A549 (cell line): Measurements from ENCODE around the gene ARHGAP19. TPM values are rescaled to one million over a fixed set of nuclear protein-coding genes. Genes with fewer than 3 reads are reported as not detected.
A peak's percentile ranks its signal among the peaks of the same experiment; 100 is the strongest.

Source experiments
- ATAC-seq, 2 experiments: fragments of 200-7000 bp in 1 of 2; fragments of >200 bp in 1 of 2; cut with Nextera tagmentation in 1 of 2; cut with Tn5 transposase in 1 of 2; 3 replicates each; pipeline versions ENCODE4 v1.8.0 to v1.9.1; 2018 to 2020; ENCODE audit warnings: mild to moderate bottlenecking in 1 of 2, moderate library complexity in 1 of 2
- CTCF ChIA-PET: fragments of 300-600 bp; sonication (Branson Sonifier 250); formaldehyde crosslinking; extraction: SDS; loops from one replicate; lab custom pipeline; 2021; ENCODE audit warnings: antibody characterized with exemption, inconsistent platforms; lab: Yijun Ruan, JAX
- POLR2A ChIA-PET: fragments of 350-600 bp; formaldehyde crosslinking; extraction: SDS; loops from one replicate; lab custom pipeline; 2021; ENCODE audit warnings: antibody characterized with exemption, inconsistent platforms; lab: Yijun Ruan, JAX
- DNase-seq, 2 experiments: peaks; one replicate each; pipeline versions ENCODE4 v3.0.0 to v3.0.0-alpha.2; 2011 to 2016; ENCODE audit warnings: low read depth in 1 of 2, low spot score in 1 of 2
- FAIRE-seq: peaks from 2 replicates; lab custom pipeline; 2011; peaks lifted over from hg19 to GRCh38; lab: Jason Lieb, UNC
- H3K27ac ChIP-seq, 2 experiments: fragments of >200 bp; sonication (Bioruptor Twin); formaldehyde crosslinking; 3 replicates each; pipeline ENCODE4 v1.5.1; 2016 to 2017
- H3K4me1 ChIP-seq: fragments of >200 bp; sonication (Bioruptor Twin); formaldehyde crosslinking; 3 replicates; pipeline ENCODE4 v1.6.1; 2016
- H3K4me2 ChIP-seq: fragments of >200 bp; sonication (Bioruptor Twin); formaldehyde crosslinking; 3 replicates; pipeline ENCODE4 v1.6.1; 2016
- H3K4me3 ChIP-seq: fragments of >200 bp; sonication (Bioruptor Twin); formaldehyde crosslinking; 3 replicates; pipeline ENCODE4 v1.5.1; 2016
- H3K9me3 ChIP-seq: fragments of >200 bp; sonication (Bioruptor Twin); formaldehyde crosslinking; 3 replicates; pipeline ENCODE4 v1.6.1; 2016
- ATOH8 ChIP-seq: fragments of 250-450 bp; sonication (Bioruptor Pico); IDR thresholded peaks from 2 replicates; pipeline ENCODE4 v1.5.0; 2020; ENCODE audit warnings: low read depth, mild to moderate bottlenecking, moderate library complexity
- BCL3 ChIP-seq: fragments of >200 bp; sonication (Bioruptor Twin); formaldehyde crosslinking; IDR thresholded peaks from 3 replicates; pipeline ENCODE4 v1.6.1; 2016
- BHLHE40 ChIP-seq: IDR thresholded peaks from 2 replicates; pipeline ENCODE4 v1.6.1; 2012; ENCODE audit warnings: low read depth, low read length, inconsistent platforms
- CBX8 ChIP-seq: fragments of 200-600 bp; sonication (generic); IDR thresholded peaks from 2 replicates; pipeline ENCODE4 v1.6.1; 2016
- CHD2 ChIP-seq: fragments of 150-350 bp; IDR thresholded peaks from 2 replicates; pipeline ENCODE4 v1.6.1; 2014; ENCODE audit warnings: low read length; ENCODE audit not compliant: partially characterized antibody
- CHD4 ChIP-seq: fragments of 200-600 bp; sonication (generic); IDR thresholded peaks from 2 replicates; pipeline ENCODE4 v1.6.1; 2016; ENCODE audit warnings: antibody characterized with exemption, mild to moderate bottlenecking, borderline replicate concordance
- CTCF ChIP-seq: fragments of >200 bp; sonication (Bioruptor Twin); formaldehyde crosslinking; IDR thresholded peaks from 3 replicates; pipeline ENCODE4 v1.5.1; 2016
- EHF ChIP-seq: fragments of 250-450 bp; sonication (Bioruptor Pico); IDR thresholded peaks from 2 replicates; pipeline ENCODE4 v1.5.0; 2020; ENCODE audit warnings: mild to moderate bottlenecking
- FOSB ChIP-seq: fragments of 250-450 bp; sonication (Bioruptor Pico); IDR thresholded peaks from 2 replicates; pipeline ENCODE4 v1.5.0; 2020; ENCODE audit warnings: mild to moderate bottlenecking, moderate library complexity
- HDAC2 ChIP-seq: fragments of 200-600 bp; sonication (generic); IDR thresholded peaks from 2 replicates; pipeline ENCODE4 v1.6.1; 2016
- HEYL ChIP-seq: fragments of 250-450 bp; sonication (Bioruptor Pico); IDR thresholded peaks from 2 replicates; pipeline ENCODE4 v1.8.0; 2021; ENCODE audit warnings: mild to moderate bottlenecking, moderate library complexity
- HOXA7 ChIP-seq: fragments of 250-450 bp; sonication (Bioruptor Pico); IDR thresholded peaks from 2 replicates; pipeline ENCODE4 v1.5.0; 2020; ENCODE audit warnings: mild to moderate bottlenecking, moderate library complexity
- JUNB ChIP-seq: fragments of >200 bp; sonication (Bioruptor Twin); formaldehyde crosslinking; IDR thresholded peaks from 2 replicates; pipeline ENCODE4 v1.6.1; 2016
- MAX ChIP-seq: IDR thresholded peaks from 2 replicates; pipeline ENCODE4 v1.6.1; 2012
- MAZ ChIP-seq: fragments of 150-350 bp; IDR thresholded peaks from 2 replicates; pipeline ENCODE4 v1.6.1; 2014; ENCODE audit warnings: antibody characterized with exemption, low read depth, low read length, borderline replicate concordance
- MYC ChIP-seq: IDR thresholded peaks from 2 replicates; pipeline ENCODE4 v1.6.1; 2012; ENCODE audit warnings: mild to moderate bottlenecking, inconsistent platforms, low read length, improper control_type of control experiment, borderline replicate concordance
- NFE2L2 ChIP-seq: fragments of 150-350 bp; conservative IDR thresholded peaks from 2 replicates; pipeline ENCODE4 v1.6.1; 2014; ENCODE audit warnings: low read length
- NPAS2 ChIP-seq: fragments of 250-450 bp; sonication (Bioruptor Pico); IDR thresholded peaks from 2 replicates; pipeline ENCODE4 v1.8.0; 2022; ENCODE audit warnings: mild to moderate bottlenecking, moderate library complexity, borderline replicate concordance
- PBX3 ChIP-seq: IDR thresholded peaks from 2 replicates; pipeline ENCODE4 v1.6.1; 2012
- POLR2A ChIP-seq: IDR thresholded peaks from 2 replicates; pipeline ENCODE4 v1.6.1; 2012; ENCODE audit warnings: mild to moderate bottlenecking, low read length
- POLR2AphosphoS2 ChIP-seq: conservative IDR thresholded peaks from 2 replicates; pipeline ENCODE4 v1.6.1; 2012; ENCODE audit warnings: low read length, improper control_type of control experiment, inconsistent platforms
- RCOR1 ChIP-seq: fragments of 150-350 bp; IDR thresholded peaks from 2 replicates; pipeline ENCODE4 v1.6.1; 2014; ENCODE audit warnings: antibody characterized with exemption, low read length, low read depth
- SMC3 ChIP-seq: fragments of >200 bp; sonication (Bioruptor Twin); formaldehyde crosslinking; IDR thresholded peaks from 3 replicates; pipeline ENCODE4 v1.6.1; 2018; ENCODE audit warnings: inconsistent platforms
- TFCP2L1 ChIP-seq: fragments of 250-450 bp; sonication (Bioruptor Pico); IDR thresholded peaks from 2 replicates; pipeline ENCODE4 v1.5.0; 2021; ENCODE audit warnings: mild to moderate bottlenecking
- TP53 ChIP-seq: fragments of 250-450 bp; sonication (Bioruptor Pico); IDR thresholded peaks from 2 replicates; pipeline ENCODE4 v1.5.0; 2021; ENCODE audit warnings: mild to moderate bottlenecking, moderate library complexity
- USF2 ChIP-seq: fragments of 450-650 bp; IDR thresholded peaks from 2 replicates; pipeline ENCODE4 v1.6.1; 2014; ENCODE audit warnings: antibody characterized with exemption
- ZFP36 ChIP-seq: fragments of 450-650 bp; IDR thresholded peaks from 2 replicates; pipeline ENCODE4 v1.6.1; 2014; ENCODE audit warnings: borderline replicate concordance; ENCODE audit not compliant: partially characterized antibody
- ZSCAN20 ChIP-seq: fragments of 250-450 bp; sonication (Bioruptor Pico); IDR thresholded peaks from 2 replicates; pipeline ENCODE4 v1.8.0; 2022; ENCODE audit warnings: mild to moderate bottlenecking, moderate library complexity
- WGBS: methylation state at CpG from one replicate; pipeline ENCODE4 v1.1.6; 2017; ENCODE audit errors: missing lambda C conversion rate; 5-methylcytosine and 5-hydroxymethylcytosine counted together
- polyA plus RNA-seq, 4 experiments: library from polyadenylated mRNA; depleted of rRNA in 3 of 4; stranded (reverse); fragments of >200 nt; fragmentation: RNase III in 1 of 4; extraction: RNeasy Plus Mini Kit Qiagen cat#74134 plus additional on column Dnase treatment in 1 of 4; gene quantifications; 2 replicates in 3 of 4; 3 replicates in 1 of 4; pipeline ENCODE4 v1.2.3, GENCODE V29; 2011 to 2017

The ARHGAP19 gene
- polyA plus RNA-seq, 2 of the 4 experiments (the other 2 are of a cell fraction), result 6.0 to 11.9 TPM

- no peak for TF ChIP-seq EHF (CRISPR knock-in tag)
- TF ChIP-seq USF2, result no peak
- TF ChIP-seq PBX3, result no peak
- no peak for TF ChIP-seq BHLHE40
- no peak for TF ChIP-seq MAX
- no peak for TF ChIP-seq RCOR1
- no peak for TF ChIP-seq ATOH8 (CRISPR knock-in tag)
- TF ChIP-seq SMC3, result no peak
- no peak for TF ChIP-seq JUNB
- no peak for TF ChIP-seq MAZ
- TF ChIP-seq CHD2, result no peak
- TF ChIP-seq HEYL, result no peak
- no peak for TF ChIP-seq POLR2A
- TF ChIP-seq HOXA7 (CRISPR knock-in tag), result no peak
- TF ChIP-seq MYC, result no peak
- no peak for TF ChIP-seq TFCP2L1
- TF ChIP-seq POLR2AphosphoS2, result no peak
- no peak for FAIRE-seq
- no peak for DNase-seq
- CTCF ChIA-PET, result interaction anchor here (0.6 to 32.0 kb wide), 6 partner anchors 8 to 138 kb away, joined by 3 to 779 read pairs (median 85); no protein-coding TSS in a partner anchor
- 59% methylated on average over 9 of the region's 9 CpGs for WGBS
- H3K9me3 ChIP-seq, result no peaks in the 10 kb centered on the region
- ATAC-seq, result no peak
- H3K4me3 ChIP-seq, result no peak overlapping the region
- no peaks in the 10 kb centered on the region for H3K4me1 ChIP-seq
- H3K27ac ChIP-seq, result no peak overlapping the region
- H3K4me2 ChIP-seq, result no peak overlapping the region
- POLR2A ChIA-PET, result no interaction called here
These were observed 79.0 kb downstream of the ARHGAP19 start for GRCh38 chr10:97213431-97213830.

GRCh38 chr10:97211229-97211628 is 81.2 kb downstream of the ARHGAP19 start:
- no peak for TF ChIP-seq BHLHE40
- no peak for TF ChIP-seq CBX8
- TF ChIP-seq ATOH8 (CRISPR knock-in tag), result no peak
- TF ChIP-seq FOSB (CRISPR knock-in tag), result no peak
- no peak for TF ChIP-seq USF2
- no peak for TF ChIP-seq HOXA7 (CRISPR knock-in tag)
- no peak for TF ChIP-seq ZFP36
- TF ChIP-seq CHD4, result no peak
- TF ChIP-seq PBX3, result no peak
- no peak for TF ChIP-seq NFE2L2
- no peak for TF ChIP-seq HDAC2
- no peak for TF ChIP-seq CTCF
- TF ChIP-seq BCL3, result no peak
- TF ChIP-seq MAX, result no peak
- TF ChIP-seq NPAS2 (CRISPR knock-in tag), result no peak
- TF ChIP-seq ZSCAN20 (CRISPR knock-in tag), result no peak
- TF ChIP-seq EHF (CRISPR knock-in tag), result no peak
- TF ChIP-seq TP53 (CRISPR knock-in tag), result no peak
- TF ChIP-seq, all 56 proteins: peak for 0
- Histone ChIP-seq H3K4me3 (no peak overlapping the region), H3K9me3 (no peaks in the 10 kb centered on the region), H3K27ac (no peak overlapping the region), H3K4me1 (no peaks in the 10 kb centered on the region), H3K4me2 (no peak overlapping the region)
- DNase-seq (no peak), ATAC-seq (peak in 1 of 2 experiments; percentile 16; a peak in 1 of 6 replicates), FAIRE-seq (no peak)
- CTCF ChIA-PET, result interaction anchor here (0.6 to 32.0 kb wide), 50 partner anchors 10 to 839 kb away, joined by 3 to 779 read pairs (median 5); no protein-coding TSS in a partner anchor
- POLR2A ChIA-PET, result interaction anchor here (2.3 kb wide), 1 partner anchor 138 kb away, joined by 6 read pairs; no protein-coding TSS in a partner anchor
- WGBS, result 71% methylated on average over 5 of the region's 9 CpGs
